GM12801 (cell line): ENCODE data around the gene SLC49A3.

Experiments
- CTCF ChIP-seq: IDR thresholded peaks from one replicate; pipeline ENCODE4 v1.5.1; 2011; ENCODE audit warnings: control low read depth; ENCODE audit not compliant: insufficient read length; ENCODE audit errors: extremely low read depth

The SLC49A3 gene

GRCh38 chr4:688854-689681, at the start of gene SLC49A3:
Gene SLC49A3, minus strand, starts transcription at chr4:689151. Its CDS starts 24 bp downstream, at chr4:689127.
- TF ChIP-seq CTCF: no peak

- TF ChIP-seq CTCF: no peak
These were observed 46.6 kb upstream of the SLC49A3 start for GRCh38 chr4:735583-735982.

GRCh38 chr4:734951-735350, 46.0 kb upstream of the SLC49A3 start:
- TF ChIP-seq CTCF: no peak

GRCh38 chr4:734075-734474, 45.1 kb upstream of the SLC49A3 start:
- no peak for TF ChIP-seq CTCF

GRCh38 chr4:733631-733980, 44.7 kb upstream of the SLC49A3 start:
- TF ChIP-seq CTCF: no peak

- TF ChIP-seq CTCF: no peak
These were observed 44.1 kb upstream of the SLC49A3 start for GRCh38 chr4:732911-733630.

GRCh38 chr4:732486-732885, 43.5 kb upstream of the SLC49A3 start:
- TF ChIP-seq CTCF: no peak
